Thyroid gland (tissue), 4 donors: ENCODE data around the gene SUMO3.

Experiments used
- CTCF ChIP-seq, 6 experiments: fragments of 200-600 bp in 3 of 6; fragments of 450-650 bp in 3 of 6; sonication (generic) in 3 of 6; IDR thresholded peaks; one replicate each; pipeline ENCODE4 v1.5.1; 2016 to 2019; ENCODE audit warnings: antibody characterized with exemption in 6 of 6, mild to moderate bottlenecking in 2 of 6, inconsistent platforms in 1 of 6, moderate library complexity in 1 of 6
- POLR2A ChIP-seq, 2 donors: fragments of 450-650 bp; IDR thresholded peaks; one replicate each; pipeline ENCODE4 v1.6.1; 2017; ENCODE audit warnings: antibody characterized with exemption in 2 of 2, mild to moderate bottlenecking in 2 of 2, moderate library complexity in 1 of 2

DNA sequence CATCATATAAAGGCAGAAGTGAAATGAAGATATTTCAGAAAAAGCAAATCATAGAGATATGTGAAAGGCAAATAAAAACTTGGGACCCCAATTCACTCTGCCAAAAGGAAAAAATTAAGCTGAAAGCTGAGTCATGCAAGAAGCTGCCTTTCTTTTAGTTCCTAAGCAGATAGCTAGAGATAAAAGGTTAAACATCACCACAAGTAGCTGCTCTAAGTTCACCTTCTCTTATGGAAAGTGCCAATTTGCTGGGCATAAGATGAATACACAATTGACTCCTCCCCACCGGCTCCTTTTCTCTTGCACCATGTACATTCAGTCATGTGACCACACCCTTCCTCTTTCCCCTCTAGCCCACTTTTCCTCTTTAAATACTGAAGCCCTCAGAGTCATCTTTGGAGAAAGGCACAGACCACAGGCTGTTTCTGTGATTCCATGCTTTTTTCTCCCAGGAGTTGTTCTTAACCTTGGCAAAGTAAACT, 5.4 kb upstream of the SUMO3 start:
- no peak for TF ChIP-seq CTCF (IDR thresholded peaks at IDR 0.05)
- no peak for TF ChIP-seq POLR2A (IDR thresholded peaks at IDR 0.05)
